CD4-positive, alpha-beta T cell treated with Interleukin-17A for 1 hour (primary cell): ENCODE results near the gene CACNA1A.
"Not testable (repeated sequence)": the region's sequence is repeated elsewhere in the genome, so short reads cannot be mapped to it uniquely, and the experiment has no call there.

Source experiments
- DNase-seq: peaks from one replicate; pipeline ENCODE4 v3.0.0-alpha.2; 2020

The CACNA1A gene

DNA sequence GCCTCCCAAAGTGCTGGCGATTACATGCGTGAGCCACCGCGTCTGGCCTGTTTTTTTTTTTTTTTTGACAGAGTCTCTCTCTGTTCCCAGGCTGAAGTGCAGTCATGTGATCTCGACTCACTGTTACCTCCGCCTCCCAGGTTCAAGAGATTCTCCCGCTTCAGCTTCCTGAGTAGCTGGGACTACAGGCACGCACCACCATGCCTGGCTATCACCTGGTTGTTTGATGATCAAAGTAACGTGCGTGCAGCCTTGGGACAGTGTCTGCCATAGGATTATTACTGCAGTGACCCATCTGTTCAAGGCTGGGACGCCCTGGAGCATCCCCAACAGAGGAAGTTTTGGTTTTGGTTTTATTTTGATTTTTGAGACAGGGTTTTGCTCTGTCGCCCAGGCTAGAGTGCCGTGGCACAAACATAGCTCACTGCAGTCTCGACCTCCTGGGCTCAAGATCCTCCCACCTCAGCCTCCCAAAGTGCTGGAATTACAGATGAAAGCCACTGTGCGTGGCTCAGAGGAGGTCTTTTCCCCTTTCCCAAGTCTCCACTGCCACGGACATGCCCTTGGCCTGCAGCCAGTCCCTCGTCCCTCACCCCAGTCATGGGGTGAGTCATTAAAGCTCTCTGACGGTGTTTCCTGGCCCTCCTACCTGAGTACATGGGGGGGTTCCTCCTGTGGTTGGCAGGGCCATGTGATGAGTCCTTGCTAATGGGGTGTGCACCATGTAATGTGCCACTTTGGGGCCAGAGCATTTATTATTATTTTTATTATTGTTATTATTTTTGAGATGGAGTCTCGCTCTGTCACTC lies 290.5 kb downstream of the CACNA1A start:
- DNase-seq, result peak; percentile 63

DNA sequence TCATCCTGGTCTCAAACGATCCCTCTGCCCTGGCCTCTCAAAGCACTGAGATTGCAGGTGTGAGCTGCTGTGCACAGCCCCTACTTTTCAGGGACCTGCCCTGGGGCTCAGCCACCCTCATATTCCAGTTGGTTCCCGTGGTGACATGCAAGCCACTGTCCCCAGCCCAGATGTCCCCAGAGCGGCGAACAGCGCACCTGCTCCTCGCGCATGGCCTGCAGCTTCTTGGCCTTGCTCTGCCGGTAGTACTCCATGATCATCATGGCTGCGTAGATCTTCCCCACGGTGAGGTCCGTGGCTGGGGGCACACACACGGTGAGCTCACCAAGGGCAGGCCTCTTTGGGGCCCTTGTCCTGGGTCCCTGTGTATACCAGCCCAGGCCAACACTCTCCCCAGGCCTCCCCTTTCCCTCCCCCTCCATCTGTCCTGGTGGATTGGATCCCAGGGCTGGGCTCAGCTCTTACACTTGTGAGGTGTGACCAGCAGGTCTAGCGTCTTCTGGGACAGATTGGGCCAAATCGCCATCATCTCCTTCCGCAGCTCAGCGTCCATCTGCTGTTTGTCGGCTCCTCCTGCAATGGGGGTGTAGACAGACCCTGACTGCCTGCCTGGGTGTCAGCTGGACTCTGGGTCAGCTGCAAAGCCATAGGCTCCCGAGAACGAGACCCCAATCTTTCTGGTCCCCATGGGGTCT lies 292.1 kb downstream of the CACNA1A start:
- no peak for DNase-seq

DNA sequence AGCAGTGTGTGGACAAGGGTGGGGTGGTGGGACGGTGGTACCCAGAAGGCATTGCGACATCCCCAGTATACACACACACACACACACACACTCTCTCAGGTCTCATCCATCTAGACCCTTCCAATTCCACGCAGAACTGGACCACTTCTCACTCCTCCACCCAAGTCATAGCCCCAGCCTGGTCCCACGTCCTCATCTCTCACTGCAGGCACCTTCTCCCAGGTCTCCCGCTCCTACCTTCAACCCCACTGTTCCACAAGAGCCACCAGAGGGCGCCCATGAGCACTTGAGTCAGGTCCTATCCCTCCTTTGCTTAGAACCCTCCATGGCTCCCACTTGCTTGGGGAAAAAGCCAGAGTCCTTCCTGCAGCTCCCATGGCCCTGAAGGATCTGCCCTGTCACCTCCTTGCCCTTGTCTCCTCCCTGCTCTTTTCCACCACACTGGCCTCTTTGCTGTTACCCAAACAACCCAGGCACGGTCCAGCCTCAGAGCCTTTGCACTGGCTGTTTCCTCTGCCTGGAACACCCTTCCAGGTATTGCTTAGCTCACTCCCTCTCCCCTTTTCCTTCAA lies 293.4 kb downstream of the CACNA1A start:
- peak; percentile 78 for DNase-seq

DNA sequence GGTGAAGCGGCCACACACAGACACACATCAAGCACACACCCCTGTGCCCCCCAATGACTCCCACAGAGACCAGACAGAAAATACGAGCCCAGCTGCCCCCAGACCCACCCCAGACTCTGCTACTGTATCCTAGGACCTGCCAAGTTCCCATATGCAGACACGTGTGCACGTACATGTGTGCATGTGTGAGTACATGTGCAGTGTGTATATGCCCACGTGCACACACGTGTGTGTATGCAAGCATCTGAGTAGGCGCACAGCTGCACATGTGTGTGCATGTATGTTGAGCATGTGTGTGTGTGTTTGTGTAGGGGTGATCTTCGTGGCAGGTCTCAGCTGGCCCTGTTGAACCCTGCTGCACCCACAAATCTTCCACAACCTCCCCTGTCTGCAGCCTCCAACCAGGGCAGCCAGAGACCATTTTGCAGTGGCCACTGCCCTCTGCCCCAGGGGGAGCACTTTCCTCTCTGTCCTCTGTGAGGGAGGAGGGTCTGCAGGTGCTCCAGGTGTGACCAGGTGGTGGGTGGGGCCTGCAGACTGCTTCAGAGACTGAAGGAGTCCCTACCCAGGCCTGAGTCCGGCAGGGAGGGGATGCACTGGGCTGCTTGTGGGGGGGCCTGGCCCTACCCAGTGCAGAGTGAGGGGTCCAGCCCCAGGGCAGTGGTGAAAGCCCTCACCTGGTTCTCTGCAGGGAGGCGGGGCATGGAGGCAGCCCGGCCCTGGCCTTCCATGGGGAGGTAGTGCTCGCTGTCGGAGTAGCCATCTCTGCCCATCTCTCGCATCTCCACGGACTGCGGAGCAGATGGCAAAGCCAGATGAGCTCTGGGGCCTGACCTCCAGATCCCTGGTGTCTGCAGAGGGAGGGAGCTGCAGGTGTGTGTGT lies 294.6 kb downstream of the CACNA1A start:
- DNase-seq, result no peak

DNA sequence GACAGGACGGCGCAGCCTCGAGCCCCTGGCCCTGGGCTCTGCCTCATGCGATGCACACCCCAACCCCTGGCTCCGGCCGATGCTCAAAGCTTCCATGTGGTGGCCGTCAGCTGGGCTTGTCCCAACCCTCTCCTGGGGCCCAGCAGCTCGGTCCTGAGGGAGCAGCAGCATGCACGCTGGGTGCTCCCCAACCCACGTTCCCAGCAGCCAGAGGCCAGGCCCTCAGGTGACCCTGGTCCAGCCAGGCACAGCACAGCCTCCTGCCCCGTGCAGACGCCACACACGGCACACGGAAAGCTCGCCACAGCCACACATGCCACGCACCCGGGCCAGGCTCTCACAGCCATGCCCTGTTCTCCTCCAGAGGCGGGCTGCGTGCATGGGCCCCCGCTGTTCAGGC lies 295.3 kb downstream of the CACNA1A start:
- DNase-seq, result no peak

DNA sequence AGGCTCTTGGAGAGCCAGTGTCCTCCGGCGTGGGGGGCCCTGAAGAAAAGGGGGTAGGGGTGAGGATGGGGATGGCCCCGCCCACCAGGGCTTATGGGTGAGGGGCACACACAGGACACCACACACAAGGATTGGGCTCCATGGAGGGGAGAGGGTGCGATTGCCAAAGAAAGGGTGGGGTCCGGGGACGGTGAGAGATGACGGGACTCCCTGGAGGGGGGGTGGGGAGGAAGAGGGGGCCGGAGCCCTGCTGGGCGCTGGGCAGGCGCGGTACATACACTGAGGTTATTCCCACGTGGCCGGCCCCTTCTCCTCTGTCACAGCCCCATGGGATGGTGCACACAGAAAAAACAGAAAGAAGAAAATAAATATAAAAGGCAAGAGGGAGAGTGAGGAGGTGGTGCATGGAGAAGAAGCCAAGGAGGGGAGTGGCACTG lies 295.9 kb downstream of the CACNA1A start:
- DNase-seq, result no peak

DNA sequence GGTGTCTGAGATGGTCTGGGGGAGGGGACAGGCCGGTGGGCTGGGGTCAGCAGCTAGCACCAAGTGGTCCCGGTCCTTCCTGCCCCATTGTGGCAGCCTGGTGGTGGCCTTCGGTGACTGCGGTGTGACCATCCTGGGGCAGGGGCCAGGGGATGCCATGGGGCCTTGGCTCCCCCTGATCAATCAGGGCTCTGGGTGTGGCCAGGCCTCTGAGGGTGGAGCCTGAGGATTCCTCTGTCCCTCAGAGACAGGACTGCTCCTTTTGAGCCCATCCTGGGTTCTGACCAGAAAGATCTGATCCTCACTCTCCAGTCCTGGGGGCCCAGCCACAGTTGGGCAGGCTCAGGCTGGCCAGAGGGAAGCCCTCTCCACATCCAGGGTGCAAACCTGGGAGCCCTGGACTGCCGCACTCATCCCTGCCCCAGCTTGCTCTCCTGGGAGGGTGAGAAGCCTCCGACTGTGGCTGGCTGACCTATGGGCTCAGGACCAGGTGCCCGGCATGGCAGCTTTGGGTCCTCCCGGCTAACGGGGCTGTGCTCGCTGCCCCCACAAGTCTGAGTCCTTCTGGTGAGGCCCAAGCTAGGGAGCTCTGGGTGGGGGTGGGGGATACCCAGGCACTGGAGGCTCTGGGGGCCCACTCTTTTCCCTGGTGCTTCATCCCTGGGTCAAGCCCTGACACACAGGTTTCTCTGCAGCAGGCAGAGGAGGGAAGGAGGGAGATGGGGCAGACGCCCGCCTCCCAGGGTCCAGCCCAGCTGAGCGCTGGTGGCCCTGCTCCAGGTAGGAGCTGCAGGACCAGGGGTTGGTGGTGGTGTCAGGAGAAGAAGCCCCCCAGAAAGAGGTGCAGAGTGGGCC lies 296.6 kb downstream of the CACNA1A start:
- no peak for DNase-seq

DNA sequence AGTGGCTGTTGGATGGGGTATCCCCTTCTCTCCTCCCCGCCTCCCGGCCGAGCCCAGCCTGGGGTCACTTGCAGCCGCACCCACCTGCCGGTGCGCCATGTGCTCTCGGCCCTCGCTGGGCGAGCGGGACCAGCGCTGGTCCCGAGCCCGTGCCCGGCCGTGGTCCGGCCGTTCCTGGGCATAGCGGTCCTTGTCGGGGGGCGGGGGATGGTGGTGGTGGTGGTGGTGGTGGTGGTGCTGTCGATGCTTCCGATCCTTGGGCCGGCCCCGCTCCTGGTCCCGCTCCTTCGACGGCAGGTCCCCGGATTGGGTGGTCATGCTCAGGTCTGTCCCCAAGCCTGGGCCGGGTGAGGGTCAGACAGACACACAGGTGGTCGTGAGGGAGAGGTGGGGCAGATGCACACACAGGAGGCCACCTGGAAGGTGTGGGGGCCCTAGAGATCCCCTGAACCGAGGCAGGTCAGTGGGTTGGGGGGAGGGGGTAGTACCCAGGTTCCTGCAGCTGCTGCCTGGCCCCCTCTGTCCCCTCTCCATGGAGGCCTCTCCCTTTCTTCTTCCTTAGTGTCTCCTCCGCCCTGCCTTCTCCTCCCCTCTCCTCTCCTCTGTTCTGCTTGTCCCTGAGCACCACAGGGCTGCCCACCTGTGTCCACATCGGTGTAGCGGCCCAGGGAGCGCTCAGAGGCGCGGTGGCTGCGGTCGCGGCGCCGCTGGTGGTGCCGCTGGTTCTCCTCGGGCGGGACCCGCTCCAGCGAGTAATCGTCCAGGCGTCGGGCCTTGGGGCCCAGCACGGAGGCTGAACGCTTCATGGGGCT lies 297.4 kb downstream of the CACNA1A start:
- DNase-seq, result no peak

DNA sequence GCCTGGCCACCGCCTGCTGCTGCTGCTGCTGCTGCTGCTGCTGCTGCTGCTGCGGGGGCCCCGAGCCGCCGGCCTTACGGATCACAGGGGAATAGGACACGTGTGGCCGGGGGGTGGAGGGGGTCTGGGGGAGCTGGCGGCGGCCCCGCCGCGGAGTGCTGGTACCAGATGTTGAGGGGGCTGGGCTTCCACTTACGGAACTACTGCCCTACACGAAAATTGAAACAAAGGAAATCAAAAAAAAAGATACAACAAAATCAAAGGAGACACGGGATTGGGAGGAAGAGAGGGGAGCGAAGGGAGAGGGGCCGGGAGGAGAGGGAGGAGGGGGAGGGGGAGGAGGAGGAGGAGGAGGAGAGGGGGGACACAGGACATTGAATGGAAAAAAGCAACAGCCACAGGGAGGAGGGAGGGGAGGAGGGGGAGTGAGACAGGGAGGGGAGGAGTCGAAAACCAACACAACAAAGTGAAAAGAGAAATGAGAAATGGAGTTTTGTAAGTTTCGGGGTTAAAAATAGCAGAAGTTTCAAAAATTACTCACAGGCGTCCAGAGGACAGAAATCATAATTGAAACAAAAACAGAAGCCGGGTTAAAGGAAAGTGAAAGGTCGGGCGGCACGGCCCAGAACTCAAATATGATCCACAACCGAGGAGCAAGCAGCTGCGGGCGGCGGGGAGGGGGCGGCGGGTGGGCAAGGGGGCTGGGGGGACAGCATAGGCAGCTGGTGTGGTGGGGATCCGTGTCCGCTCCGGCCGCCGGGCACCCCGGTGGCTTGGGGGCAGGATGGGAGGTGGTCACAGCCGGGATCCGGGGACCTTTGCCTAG lies 298.2 kb downstream of the CACNA1A start:
- DNase-seq, result peak; percentile 71

DNA sequence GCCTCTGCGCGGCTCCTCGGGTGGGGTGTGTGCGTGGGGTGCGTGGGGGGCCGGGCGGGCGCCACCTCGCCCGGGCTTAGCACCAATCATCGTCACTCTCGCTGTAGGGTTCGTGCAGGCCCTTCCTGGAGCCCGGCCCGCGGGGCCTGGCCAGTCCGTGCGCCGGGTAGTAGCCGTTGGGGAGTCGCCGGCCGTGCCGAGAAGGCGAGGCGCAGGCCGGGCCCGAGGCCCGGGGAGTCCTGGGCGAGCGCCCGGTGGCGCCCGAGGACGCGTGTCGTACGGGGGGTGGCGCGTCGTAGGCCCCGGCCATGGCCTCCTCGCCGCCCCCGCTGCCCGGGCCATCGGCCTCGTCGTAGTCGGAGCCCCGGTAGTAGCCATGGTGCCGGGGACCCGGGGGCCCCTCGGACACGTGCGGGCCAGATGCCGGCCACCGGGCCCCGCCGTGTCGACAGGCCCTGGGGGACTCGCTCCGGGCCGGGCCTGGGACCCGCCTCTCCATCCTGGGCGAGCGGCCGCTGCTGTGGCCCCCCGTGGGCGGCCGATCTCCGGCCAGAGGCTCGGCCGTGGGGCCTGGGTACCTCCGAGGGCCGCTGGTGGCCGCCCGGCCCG lies 298.9 kb downstream of the CACNA1A start:
- DNase-seq, result no peak

DNA sequence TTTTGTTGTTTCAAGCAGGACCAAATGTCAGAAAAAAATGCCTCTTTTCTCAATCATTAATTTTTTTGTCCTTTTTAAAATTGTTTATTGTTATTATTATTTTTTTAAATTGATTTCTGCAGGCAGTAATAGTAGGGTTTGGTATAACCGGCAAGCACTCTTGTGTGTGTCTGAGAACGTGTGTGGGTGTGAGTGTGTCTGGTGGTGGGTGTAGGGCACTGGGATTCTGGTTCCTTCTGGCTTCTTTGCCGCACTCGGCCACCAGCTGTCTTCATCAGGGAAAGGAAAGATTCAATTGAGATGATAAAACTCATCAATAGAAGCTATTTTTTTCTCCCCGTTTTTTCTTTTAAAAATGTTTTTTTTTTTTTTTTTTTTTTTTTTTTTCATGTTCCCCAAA lies 299.7 kb downstream of the CACNA1A start:
- no peak for DNase-seq

DNA sequence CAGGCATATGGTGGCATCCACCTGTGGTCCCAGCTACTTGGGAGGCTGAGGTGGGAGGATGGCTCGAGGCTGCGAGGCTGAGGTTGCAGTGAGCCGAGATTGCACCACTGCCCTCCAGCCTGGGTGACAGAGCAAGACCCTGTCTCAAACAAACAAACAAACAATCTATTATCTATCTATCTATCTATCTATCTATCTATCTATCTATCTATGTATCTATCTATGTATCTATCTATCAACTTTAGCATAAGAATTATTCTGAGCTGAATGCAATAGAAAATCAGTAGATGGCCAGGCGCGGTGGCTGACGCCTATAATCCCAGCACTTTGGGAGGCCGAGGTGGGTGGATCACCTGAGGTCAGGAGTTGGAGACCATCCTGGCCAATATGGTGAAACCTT lies 304.2 kb downstream of the CACNA1A start:
- DNase-seq, result not testable (repeated sequence)

DNA sequence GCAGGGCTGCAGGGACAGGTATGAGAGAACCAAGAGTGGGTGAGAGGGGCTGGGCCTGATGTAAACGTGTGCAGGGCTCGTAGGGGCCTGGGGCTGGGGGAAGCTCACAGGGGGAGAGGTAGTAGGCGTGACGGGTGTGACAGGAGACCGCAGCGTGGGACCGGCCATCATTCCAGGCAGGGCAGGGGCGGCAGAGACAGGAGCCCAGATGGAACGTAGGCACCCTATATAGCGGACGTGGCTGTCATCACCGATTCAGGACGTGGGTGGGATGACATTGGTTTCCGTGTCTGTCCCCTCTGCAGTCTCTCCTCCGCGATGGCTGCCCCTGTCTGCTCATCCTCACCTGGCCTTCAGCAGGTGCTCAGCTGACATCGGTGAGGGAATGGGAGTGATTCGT lies 307.6 kb downstream of the CACNA1A start:
- no peak for DNase-seq

DNA sequence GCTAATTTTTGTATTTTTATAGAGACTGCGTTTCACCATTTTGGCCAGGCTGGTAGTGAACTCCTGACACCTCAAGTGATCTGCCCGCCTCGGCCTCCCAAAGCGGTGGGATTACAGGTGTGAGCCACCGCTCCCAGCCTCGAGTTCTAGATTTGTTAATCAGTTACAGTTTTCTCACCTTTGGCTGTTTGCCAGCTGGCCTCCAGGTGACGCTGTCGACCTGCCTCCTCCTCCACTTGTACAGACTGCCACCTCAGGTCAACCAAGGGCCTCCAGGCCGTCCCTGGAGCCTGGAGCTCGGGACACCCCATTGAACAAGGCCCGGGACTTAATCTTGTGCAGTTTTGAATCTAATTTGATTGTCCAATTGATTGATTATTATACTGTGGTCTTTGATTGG lies 310.6 kb downstream of the CACNA1A start:
- DNase-seq, result peak; percentile 77

DNA sequence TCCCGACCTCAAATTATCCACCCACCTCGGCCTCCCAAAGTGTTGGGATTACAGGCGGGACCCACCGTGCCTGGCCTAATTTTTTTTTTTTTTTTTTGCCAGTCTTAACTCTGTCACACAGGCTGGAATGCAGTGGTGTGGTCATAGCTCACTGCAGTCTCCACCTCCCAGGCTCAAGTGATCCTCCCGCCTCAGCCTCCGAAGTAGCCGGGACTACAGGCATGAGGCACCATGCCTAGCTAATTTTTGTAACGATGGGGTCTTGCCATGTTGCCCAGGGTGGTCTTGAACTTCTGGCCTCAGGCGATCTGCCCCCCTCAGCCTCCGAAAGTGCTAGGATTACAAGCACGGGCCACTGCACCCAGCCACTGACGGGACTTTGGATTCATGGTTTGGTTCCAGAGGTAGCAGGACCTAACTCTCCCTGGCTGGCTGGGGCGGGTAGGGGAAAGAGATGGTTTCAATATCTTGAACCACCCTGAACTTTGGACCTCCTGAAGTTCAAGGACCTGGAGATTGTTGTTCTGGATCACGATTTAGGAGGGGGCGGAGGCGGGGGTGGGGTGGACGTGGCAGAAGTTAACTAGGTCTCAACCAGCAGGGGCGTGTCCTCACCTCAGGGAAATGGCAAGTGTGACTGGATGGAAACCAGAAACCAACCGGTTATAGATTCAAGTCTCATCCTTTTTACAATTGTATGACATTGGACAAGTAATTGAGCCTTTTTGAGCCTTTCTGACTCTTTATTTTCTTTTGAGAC lies 315.3 kb downstream of the CACNA1A start:
- no peak for DNase-seq

DNA sequence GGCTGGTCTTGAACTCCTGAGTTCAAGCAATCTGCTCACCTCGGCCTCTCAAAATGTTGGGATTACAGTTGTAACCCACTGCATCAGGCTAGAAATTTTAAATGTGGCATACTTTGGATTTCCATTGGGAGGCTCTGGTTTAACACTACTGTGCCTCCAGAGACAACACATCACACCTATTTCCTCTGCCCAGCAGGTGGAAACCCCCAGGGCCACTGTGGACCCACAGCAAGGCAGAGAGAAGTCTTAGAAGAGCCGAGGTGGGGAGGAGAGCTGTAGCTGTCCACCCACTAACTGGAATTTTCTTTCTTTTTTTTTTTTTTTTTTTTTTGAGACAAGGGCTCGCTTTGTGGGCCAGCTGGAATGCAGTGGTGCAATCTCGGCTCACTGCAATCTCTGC lies 316.7 kb downstream of the CACNA1A start:
- DNase-seq, result no peak

DNA sequence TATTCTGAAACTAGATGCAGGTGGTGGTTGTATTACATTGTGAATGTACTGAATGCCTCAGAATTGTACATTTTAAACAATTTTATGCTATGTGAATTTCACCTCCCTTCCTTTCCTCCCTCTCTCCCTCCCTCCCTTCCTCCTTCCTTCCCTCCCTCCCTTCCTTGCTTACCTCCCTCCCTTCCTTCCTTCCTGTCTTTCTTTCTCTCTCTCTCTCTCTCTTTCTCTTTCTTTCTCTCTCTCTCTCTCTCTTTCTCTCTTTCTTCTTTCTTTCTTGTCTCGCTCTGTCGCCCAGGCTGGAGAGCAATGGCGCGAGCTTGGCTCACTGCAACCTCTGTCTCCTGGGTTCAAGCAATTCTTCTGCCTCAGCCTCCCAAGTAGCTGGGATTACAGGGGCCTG lies 318.9 kb downstream of the CACNA1A start:
- DNase-seq, result no peak

DNA sequence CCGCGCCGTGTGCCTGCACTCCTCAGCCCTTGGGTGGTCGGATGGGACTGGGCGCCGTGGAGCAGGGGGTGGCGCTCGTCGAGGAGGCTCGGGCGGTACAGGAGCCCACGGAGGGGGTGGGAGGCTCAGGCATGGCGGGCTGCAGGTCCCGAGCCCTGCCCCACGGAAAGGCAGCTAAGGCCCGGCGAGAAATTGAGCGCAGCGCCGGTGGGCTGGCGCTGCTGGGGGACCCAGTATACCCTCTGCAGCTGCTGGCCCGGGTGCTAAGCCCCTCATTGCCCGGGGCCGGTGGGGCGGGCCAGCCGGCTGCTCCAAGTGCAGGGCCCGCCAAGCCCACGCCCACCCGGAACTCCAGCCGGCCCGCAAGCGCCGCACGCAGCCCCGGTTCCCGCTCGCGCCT lies 319.6 kb downstream of the CACNA1A start:
- not testable (repeated sequence) for DNase-seq
